ENCODE data around the gene ACOT7. TPM values are rescaled to one million over a fixed set of nuclear protein-coding genes. Genes with fewer than 3 reads are reported as not detected.
A peak's percentile ranks its signal among the peaks of the same experiment; 100 is the strongest.
"Not testable (repeated sequence)": the region's sequence is repeated elsewhere in the genome, so short reads cannot be mapped to it uniquely, and the experiment has no call there.

The ACOT7 gene
- total RNA-seq, 2 donors from 2014 or later, result 6.6 to 10.7 TPM

DNA sequence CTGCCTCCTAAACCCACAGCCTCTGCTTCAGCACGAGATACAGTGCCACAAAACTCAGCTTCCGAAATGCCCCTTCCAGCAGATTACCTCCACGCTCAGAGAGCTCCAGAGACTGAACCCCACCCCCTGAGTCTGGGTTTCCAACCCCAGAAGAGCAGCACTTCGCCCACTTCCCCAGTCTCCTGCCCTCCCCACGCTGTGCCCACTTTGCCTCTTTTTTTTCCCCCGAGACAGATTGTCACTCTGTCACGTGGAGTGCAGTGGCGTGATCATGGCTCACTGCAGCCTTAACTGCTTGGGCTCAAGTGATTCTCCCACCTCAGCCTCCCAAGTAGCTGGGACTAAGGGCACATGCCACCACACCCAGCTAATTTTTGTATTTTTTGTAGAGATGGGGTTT is 167.9 kb downstream of the ACOT7 start:
- H3K4me3 ChIP-seq, result no peak overlapping the region
- no peaks in the 10 kb centered on the region for H3K27me3 ChIP-seq
- DNase-seq (ENCODE audit: low spot score), result no peak
- peaks cover 65% of the 10 kb centered on the region for H3K36me3 ChIP-seq
- peak overlapping the region; percentile 65 to 80 for H3K27ac ChIP-seq
- H3K9me3 ChIP-seq, result no peaks in the 10 kb centered on the region
- peaks cover 0 to 41% of the 10 kb centered on the region in 2 donors for H3K4me1 ChIP-seq
- TF ChIP-seq, protein P1, sequence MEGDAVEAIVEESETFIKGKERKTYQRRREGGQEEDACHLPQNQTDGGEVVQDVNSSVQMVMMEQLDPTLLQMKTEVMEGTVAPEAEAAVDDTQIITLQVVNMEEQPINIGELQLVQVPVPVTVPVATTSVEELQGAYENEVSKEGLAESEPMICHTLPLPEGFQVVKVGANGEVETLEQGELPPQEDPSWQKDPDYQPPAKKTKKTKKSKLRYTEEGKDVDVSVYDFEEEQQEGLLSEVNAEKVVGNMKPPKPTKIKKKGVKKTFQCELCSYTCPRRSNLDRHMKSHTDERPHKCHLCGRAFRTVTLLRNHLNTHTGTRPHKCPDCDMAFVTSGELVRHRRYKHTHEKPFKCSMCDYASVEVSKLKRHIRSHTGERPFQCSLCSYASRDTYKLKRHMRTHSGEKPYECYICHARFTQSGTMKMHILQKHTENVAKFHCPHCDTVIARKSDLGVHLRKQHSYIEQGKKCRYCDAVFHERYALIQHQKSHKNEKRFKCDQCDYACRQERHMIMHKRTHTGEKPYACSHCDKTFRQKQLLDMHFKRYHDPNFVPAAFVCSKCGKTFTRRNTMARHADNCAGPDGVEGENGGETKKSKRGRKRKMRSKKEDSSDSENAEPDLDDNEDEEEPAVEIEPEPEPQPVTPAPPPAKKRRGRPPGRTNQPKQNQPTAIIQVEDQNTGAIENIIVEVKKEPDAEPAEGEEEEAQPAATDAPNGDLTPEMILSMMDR (IDR thresholded peaks at IDR 0.05), result no peak

DNA sequence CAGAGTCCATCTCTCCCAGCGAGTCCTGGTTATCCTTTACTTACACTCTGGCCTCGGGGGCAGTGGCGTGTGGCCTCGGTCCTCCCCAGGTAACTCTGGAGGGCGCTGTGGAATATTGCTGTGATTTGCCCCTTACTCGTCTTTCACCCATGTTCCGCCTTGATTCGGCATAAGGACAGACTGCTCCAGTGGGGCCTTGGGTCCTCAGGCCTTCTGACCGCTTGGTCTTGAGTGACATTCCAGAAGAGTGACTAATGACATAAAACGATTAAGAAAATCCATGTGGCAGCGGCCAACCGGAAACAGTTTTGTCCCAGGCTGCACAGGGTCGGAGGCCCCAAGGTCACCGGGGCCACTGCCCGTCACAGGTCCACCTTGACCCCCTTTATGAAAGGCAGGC is 168.8 kb downstream of the ACOT7 start:
- Histone ChIP-seq H3K36me3 (peaks cover 59% of the 10 kb centered on the region), H3K4me1 (peaks cover 0 to 41% of the 10 kb centered on the region in 2 donors), H3K9me3 (no peaks in the 10 kb centered on the region), H3K4me3 (no peak overlapping the region), H3K27me3 (no peaks in the 10 kb centered on the region), H3K27ac (peak overlapping the region; percentile 65 to 80)
- TF ChIP-seq, protein P1 (IDR thresholded peaks at IDR 0.05), result no peak
- DNase-seq (ENCODE audit: low spot score), result no peak

DNA sequence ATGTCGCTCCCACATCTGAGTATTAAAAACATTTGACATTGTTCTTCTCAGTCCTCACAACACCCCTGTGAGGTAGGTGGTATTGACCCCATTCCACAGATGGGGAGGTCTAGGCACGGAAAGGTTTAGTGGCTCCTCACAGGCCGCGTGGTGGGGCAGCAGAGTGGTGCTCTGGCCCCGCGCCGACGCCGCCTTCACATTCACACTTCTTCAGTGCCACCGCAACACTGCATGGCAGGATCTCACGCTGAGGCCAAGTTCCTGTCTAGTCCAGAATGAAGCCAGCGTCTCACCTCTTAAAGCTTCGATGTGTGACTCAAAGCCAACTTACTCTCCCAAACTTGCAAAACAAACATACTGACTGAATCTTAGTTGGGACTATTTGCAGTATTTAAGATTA is 169.9 kb downstream of the ACOT7 start:
- Histone ChIP-seq H3K4me1 (peaks cover 0 to 41% of the 10 kb centered on the region in 2 donors), H3K9me3 (no peaks in the 10 kb centered on the region), H3K4me3 (no peak overlapping the region), H3K27me3 (no peaks in the 10 kb centered on the region), H3K36me3 (peaks cover 54% of the 10 kb centered on the region), H3K27ac (peak overlapping the region; percentile 70 to 80)
- DNase-seq (ENCODE audit: low spot score), result no peak
- TF ChIP-seq, protein P1 (IDR thresholded peaks at IDR 0.05), result no peak

DNA sequence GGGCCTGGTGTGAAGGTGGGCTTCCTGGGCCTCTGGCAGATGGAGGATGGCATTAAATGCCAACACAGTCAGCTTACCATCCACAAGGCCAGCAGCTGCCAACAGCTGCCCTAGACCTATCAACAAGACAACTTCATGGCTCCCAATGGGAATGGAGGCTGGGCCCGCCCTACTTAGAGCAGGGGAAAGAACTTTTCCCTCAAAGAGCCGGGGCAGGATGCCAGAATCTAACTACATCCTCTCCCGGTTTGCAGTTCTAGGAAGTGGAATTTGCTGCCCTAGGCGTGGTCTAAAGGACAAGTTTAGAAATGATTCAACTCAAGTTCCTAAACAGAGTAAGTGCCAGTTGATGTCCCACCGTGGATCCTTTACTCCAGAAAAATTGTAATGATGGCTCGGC is 170.9 kb downstream of the ACOT7 start:
- H3K27ac ChIP-seq, result peak overlapping the region; percentile 70 to 80
- H3K27me3 ChIP-seq, result no peaks in the 10 kb centered on the region
- no peak overlapping the region for H3K4me3 ChIP-seq
- H3K9me3 ChIP-seq, result no peaks in the 10 kb centered on the region
- DNase-seq (ENCODE audit: low spot score), result peak; percentile 81
- peaks cover 0 to 41% of the 10 kb centered on the region in 2 donors for H3K4me1 ChIP-seq
- H3K36me3 ChIP-seq, result peaks cover 48% of the 10 kb centered on the region
- TF ChIP-seq, protein P1 (IDR thresholded peaks at IDR 0.05), result no peak

DNA sequence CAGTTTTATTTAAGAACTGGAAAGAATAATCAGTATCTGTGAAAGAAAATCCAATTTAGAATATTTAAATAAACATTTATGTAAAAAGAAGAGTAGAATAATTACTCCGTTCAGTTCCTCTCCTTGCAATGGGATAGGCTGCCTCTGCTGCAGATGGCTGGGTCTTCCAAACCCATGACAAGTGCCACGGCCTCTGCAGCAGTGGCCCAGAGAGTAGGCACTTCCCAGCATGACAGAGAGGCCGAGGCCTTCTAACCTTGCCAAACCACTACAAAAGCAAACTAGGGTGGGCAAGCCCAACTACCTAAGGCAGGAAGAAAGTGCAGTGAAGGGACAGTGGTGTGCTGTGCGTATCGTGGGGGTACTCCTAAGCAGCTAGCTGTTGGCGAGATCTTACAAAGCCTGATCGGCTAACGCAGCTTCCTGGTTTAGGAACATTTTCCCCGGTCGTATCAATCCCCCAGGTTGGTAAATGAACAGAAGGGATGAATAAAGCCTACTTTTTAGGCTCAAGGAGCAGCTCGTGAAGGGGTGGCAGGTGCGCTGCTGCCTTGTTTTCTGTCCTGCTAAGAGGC is 172.3 kb downstream of the ACOT7 start:
- no peak for DNase-seq (ENCODE audit: low spot score)
- H3K36me3 ChIP-seq, result peaks cover 35% of the 10 kb centered on the region
- H3K27ac ChIP-seq, result no peak overlapping the region
- no peak overlapping the region for H3K4me3 ChIP-seq
- H3K4me1 ChIP-seq, result peaks cover 0 to 41% of the 10 kb centered on the region in 2 donors
- no peaks in the 10 kb centered on the region for H3K27me3 ChIP-seq
- H3K9me3 ChIP-seq, result no peaks in the 10 kb centered on the region
- TF ChIP-seq, protein P1 (IDR thresholded peaks at IDR 0.05), result no peak

DNA sequence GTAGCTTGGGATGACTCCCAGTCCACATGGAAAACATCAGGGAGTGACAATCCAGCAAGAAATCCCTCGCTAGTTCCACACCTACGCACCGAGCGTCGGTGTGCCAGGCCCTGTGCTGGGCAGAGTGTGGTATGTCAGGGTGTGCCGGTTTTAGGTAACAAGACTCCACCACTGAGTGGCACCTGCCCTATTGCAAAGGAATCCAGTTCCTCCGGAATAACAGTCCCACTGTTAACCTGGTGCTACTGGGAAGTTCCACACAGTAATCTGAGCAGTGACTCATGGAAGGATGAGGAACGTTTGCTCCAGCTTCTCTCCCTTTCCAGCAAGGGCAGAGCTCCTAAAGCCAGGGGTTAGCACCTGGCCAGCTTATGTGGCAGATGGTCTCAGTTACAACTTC is 173.3 kb downstream of the ACOT7 start:
- Histone ChIP-seq H3K27ac (no peak overlapping the region), H3K36me3 (peaks cover 40% of the 10 kb centered on the region), H3K9me3 (no peaks in the 10 kb centered on the region), H3K4me3 (no peak overlapping the region), H3K27me3 (no peaks in the 10 kb centered on the region), H3K4me1 (peaks cover 0 to 34% of the 10 kb centered on the region in 2 donors)
- DNase-seq (ENCODE audit: low spot score), result no peak
- TF ChIP-seq, protein P1 (IDR thresholded peaks at IDR 0.05), result no peak

DNA sequence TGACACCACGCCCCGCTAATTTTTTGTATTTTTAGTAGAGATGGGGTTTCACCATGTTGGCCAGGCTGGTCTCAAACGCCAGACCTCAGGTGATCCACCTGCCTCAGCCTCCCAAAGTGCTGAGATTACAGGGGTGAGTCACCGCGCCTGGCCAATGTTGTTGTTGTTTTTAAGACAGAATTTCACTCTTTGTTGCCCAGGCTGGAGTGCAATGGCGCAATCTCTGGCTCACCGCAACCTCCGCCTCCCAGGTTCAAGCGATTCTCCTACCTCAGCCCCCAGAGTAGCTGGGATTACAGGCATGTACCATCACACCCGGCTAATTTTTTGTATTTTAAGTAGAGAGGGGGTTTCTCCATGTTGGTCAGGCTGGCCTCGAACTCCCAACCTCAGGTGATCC is 173.9 kb downstream of the ACOT7 start:
- not testable (repeated sequence) for H3K27me3 ChIP-seq; H3K9me3 ChIP-seq; DNase-seq (ENCODE audit: low spot score); H3K4me3 ChIP-seq; H3K27ac ChIP-seq
- Histone ChIP-seq H3K4me1 (peaks cover 0 to 28% of the 10 kb centered on the region in 2 donors), H3K36me3 (peaks cover 35% of the 10 kb centered on the region)
